HS-27A (cell line): ENCODE measurements around the gene TTF2.
A peak's percentile ranks its signal among the peaks of the same experiment; 100 is the strongest.

ENCODE experiments used
- DNase-seq: peaks from one replicate; pipeline ENCODE4 v3.0.0-alpha.2; 2012; ENCODE audit warnings: low read depth, missing footprints

Gene TTF2

DNA sequence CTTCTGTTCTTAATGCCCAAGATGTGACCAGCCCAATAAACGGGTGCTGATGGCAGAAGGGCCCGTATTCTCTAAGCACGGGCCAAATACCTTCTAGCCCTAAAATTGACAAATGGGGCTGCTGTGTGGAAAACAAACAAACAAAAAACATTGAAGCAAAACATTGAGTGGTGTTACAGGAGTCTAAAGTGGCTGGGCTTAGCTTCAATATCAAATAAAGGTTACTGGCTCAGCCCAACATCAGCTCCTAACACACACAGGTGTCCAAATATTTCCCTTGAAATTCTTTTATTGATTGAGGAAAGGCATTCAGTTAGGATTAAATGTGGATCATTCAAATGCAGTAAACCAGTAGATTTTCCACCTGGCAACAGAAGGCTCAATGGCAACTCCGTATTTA lies 13.3 kb upstream of the TTF2 start:
- no peak for DNase-seq

DNA sequence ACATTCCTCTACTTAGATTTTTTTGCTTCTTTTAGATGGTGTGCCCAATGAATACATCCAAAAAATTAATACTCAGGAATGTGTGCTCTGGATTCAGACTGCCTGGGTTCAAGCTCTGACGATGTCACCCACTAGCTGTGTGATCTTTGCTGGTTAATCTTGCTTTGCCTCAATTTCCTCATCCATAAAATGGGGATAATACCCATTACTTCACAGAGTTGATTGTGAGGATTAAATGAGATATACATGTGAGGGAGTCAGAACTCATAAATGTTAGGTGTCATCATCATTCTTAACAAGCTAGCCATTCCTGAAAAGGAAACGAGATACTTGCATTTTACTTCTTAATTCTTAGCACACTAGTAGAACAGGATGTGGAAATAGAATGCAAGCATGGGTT lies 12.9 kb upstream of the TTF2 start:
- DNase-seq, result no peak

DNA sequence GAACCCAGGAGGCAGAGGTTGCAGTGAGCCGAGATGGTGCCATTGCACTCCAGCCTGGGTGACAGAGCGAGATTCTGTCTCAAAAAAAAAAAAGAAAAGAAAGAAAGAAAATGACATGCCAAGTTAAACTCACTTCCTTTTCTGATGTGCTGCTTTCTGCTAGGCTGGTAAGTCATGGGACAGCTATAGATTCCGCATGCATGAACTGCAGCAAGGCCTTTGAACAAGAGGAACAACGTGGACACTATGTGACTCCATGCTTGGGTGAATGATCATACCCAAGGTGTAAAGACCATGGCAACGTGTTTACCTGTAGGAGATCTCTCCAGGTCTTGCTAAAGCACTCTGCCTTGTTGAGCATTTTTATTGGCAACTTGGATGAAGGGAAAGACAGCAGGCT lies 10.3 kb upstream of the TTF2 start:
- no peak for DNase-seq

DNA sequence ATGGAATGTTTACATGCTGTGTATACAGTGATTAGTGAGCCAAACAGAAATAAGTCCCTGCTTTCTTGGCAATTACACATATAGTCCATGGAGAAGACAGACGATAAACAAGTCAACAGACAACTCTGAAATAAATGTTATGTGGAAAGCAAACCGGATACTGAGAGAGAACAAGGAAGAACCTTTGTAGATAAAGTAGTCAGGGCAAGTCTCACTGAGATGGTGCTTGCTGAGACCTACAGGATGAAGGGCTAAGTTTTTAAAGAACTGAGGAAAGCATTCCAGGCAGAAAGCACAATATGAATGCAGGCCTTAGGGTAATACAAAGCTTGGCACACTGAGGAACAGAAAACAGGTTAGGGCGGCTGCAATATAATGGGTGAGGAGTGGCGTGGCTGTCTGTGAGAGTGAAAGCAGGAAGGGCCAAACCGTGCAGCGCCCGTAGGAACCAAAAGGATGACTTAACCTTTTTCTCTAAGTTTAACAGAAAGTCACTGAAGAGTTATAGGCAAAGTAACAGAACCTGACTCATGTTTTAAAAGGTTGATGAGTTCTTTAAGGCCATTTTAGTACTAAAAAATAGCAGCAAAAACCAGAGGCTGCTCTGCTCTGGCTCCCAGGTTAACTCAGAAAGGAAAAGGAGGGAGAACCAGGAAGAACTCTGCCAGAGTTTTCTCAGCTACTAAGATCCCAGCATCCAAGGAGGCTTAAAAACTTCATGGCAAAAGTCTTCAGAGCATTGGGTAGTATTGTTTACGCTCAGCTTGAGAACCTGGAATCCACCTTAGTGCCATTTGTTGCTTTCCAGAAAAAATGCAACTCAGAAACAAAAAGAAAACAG lies 8.7 kb upstream of the TTF2 start:
- no peak for DNase-seq

DNA sequence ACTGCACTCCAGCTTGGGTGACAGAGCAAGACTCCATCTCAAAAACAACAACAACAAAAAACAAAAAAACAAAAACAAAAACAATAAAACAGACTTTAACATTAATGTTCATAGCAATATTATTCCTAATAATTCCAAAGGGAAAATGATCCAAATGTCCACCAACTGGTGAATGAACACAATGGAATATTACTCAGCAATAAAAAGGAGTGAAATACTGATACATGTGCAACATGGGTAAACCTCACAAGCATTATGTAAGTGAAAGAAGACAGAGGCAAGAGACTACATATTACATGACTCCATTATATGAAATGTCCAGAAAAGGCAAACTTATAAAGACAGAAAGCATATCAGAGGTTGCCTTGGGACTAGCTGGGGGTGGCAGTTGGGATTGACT lies 6.1 kb upstream of the TTF2 start:
- no peak for DNase-seq

DNA sequence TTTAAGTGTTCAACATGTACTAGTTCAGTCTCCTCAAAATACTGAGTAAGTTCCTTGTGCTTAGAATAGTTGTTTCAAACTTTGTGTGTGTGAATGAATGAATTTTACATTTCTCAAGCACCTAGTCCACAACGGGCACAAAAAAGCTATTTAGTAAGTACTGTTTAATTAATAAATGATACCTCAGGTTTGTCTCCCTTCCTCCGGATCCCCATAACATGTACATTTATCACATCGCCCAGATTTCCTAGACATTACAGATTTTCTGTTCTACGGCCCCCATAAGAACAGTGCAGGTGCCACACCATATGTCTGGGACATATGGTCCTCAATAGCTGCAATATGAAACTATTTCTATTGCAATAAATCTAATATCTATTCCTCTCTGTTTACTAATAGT lies 1.3 kb upstream of the TTF2 start:
- no peak for DNase-seq

DNA sequence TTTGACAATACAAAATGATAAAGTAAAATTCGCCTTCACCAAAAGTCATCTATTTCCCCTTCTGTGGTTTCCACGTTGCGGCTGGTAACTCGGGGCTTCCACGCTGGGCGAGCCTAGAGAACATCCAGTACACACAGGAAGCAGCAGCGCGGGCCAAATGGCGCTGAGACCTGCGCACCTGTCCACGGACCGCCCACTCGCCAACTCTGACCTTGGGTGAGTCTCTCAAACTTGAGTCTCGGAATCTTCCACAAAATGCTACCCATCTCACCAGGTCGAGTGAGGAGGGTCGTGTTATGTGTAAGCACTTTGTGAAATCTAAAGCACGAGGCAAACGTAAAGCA lies 820 bp upstream of the TTF2 start:
- no peak for DNase-seq

DNA sequence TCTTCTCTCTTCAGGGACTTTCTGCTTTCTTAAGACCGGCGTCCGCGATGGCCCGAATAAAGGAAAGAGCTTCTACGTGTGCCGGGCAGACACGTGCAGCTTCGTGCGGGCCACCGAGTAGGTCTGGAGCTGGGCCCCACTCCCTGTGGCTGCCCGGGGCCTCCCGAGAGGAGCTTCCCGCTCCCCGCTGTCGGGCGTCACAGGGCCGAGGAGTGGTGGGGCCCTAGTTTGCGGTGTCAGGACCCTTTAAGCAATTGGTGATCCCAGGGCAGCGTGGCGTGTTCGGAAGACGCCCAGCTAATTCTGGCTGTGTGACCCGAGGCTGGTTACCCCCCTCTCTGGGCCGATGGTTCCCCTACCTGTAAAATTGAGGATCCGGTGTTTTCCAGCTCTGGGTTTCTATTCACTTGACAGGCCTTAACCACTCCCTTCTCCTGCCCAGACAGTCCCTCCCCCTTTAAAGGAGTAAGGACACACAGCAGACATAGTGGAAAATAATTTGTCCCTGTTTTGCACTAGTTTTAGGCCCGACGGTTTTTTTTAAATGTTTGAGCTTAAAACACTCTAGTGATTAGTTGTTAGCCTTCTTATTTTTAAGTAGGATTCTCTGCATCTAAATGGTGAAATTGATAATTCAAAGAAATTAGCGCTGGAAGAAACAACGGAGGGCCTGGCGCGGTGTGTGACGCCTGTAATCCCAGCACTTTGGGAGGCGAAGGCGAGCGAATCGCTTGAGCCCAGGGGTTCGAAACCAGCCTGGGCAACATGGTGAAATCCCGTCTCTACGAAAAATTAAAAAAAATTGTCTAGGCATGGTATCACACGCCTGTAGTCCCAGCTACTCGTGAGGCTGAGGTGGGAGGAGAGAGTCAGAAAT lies 553 bp downstream of the TTF2 start:
- DNase-seq, result no peak

DNA sequence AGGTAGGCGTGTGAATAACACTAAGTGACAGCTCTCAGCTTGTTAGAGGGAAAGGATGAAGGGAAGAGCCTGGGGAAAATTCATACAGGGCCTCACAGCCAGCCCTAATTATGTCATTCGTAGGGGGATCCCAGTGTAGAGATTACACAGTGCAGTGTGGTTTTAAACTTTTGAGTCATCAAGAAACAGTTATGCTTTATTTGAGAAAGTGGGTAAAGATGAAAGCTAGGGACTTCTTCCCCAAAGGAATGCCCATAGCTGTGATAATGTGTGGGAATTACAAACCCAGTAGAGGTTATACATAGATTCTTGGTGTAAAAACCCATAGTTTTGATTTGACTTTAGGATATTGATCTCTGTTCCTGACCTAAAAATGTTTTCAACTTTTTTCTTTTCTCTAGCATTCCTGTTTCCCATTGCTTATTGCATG lies 1.9 kb downstream of the TTF2 start:
- DNase-seq, result no peak

DNA sequence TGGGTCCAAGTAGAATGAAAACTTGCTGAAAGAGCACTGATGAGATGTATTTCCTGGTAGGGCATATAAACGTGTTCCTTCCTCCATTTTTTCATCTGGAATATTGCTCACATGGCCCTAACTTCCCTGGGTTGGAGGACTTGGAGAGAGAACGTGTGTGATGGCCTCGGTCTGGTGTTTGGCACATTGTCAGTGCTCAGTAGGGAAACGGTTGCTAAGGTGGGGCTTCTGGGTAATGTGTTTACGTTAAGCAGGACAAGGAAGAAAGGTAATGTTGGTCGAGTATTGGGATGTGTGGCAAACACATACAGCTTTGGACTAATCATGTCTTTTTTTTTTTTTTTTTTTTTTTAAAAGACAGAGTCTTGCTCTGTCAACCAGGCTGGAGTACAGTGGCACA lies 6.2 kb downstream of the TTF2 start:
- no peak for DNase-seq

DNA sequence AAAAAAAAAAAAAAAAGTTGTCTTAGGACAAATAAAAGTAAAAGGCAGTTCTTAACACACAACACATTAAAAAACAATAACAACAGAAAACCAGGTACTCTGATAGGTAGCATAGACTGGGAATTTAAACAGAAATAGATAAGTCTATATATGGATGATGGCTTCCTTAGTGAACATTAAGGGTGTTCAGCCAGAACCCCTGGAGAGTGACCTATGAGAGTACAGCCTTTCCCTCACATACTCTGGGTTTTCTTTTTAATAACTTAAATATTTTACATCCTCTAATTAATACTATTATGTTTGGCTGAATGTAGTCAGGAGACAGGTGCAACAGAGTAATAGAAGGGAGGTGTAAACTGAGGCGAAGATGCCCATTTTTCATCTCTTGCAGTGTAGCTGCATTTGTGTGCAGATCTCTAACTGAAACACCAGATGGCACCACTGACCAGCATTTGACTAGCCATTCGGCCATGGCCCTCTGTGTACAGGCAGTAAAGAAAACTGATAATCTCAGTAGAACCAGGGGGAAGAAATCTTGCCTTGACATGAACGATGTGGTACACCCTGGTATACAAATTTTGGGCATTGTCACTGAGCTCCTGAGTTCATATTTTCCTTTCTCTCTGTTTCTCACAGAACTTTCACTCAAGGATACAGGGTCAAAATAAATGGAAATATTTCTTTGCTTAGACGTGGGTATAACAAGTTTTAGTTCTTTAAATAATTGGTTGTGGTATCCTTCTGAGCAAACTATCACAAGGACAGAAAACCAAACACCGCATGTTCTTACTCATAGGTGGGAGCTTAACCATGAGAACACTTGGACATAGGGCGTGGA lies 7.6 kb downstream of the TTF2 start:
- DNase-seq, result no peak

DNA sequence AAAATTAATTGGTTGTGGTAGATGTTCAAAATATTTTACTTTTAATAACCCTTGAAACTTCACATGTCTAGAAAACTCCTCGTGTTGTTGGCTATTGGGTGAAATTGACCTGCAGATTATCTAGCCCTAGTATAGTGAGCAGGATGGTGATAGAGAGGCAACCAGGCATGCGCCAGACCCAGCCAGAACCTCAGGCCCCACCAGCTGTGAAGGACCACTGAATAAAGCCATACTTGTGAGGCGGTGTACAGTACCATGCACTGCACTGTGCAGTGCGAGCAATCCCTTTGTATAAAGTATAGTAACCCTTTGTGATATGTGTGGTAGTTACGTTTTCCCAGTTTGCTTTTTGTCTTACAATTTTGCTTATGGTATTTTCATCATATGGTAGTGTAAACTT lies 8.5 kb downstream of the TTF2 start:
- DNase-seq, result no peak

DNA sequence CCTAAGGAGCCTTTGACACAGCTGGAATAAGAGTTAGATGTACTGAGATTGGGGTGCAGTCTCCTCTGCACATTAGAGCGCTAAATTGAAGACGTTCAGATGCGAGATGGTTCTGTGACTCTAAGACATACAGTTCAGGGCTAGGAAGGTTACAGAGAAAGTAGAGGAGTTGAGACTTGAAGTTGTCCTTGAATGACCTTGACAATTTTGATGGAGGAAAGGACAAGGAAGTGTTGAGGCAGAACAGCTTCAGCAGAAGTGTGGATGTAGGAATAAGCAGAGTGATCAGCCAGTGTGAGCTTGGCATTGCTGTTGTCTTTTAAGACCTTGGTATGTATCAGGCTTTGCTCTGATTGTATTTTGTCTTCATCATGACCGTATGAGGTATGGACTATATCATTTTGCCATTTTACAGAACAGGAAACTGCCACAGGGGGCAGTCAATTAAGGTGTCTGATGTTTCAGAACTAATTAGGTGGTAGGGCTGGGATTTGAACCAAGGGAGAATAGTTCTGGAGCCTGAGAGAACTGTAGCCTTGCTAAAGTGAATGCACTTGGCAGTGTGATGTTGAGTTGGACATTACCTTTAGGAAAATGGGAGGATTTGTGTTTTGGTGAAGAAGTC lies 9.2 kb downstream of the TTF2 start:
- no peak for DNase-seq

DNA sequence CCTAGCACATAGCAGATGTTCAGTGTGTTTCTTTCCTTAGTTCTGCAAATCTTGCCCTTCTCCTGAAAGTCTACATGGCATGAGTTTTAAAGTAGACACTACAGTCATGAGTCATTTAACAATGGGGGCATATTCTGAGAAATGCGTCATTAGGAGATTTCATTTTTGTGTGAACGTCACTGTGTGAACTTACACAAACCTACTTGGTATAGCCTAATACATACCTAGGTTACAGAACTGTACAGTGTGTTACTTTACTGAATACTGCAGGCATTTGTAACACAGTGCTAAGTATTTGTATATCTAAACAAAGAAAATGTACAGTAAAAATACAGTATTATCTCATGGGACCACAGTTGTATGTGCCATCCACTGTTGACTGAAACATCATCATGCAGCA lies 10.0 kb downstream of the TTF2 start:
- no peak for DNase-seq

DNA sequence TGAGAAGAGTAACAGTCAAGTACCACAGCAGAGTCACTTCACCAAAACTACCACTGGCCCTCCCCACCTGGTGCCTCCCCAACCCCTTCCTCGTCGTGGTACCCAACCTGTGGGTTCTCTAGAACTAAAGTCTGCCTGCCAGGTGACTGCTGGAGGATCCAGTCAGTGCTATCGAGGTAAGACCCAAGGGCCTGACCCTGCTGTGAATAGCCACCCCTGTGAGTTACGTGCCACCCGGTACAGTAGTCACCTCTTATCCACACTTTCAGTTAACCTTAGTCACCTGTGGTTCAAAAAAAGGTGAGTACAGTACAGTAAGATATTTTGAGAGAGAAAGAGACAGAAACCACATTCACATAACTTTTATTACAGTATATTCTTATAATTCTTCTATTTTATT lies 16.5 kb downstream of the TTF2 start:
- no peak for DNase-seq

DNA sequence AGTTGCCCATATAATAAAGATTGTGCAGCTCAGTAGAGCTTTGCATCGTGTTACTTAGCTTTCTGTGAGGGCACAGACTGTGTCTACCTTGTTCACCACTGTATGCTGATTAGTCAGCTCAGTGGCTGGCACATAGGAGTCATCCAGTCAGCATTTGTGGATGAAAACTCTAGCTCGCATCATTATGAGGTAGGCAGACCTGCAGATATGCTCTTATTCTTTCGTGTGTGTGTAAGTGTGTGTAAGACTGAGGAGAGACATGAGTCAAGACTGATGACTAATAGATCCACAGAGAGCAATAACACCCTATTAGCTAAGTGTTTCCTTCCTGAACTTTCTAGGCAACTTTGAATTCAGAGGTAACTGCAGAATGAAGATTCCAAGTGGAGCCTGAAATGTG lies 17.1 kb downstream of the TTF2 start:
- no peak for DNase-seq

DNA sequence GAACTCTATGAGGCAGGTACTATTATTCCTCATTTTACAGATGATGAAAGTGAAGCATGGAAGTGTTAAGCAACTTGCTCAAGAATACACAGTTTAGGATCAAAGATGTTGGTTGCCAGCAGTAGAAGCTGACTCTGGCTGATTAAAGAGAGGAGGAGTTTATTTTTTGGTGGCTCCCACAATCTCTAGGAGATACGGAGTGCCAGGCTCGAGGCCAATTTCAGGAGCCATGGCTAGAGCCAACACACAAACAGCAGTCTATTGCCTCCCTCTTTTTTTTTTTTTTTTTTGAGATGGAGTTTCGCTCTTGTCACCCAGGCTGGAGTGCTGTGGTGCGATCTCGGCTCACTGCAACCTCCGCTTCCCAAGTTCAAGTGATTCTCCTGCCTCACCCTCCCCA lies 19.6 kb downstream of the TTF2 start:
- no peak for DNase-seq

DNA sequence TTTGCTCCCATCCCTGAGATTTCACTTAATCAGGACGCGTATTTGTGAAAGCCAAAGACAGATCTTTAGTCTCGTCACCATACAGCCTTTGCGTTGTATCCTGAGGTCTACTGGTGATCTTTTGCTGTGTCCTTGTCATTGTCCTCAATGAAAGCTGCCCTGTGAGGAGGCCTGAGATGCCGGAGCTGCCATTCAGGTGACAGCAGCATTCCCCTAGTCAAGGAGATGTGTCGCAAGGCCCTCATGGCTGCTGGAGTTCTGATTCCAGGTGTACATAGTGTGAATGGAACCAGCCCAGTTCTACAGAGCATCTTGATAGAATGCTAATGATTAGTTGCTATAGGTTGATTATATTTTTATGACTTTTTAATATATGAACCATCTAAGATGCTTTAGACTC lies 24.1 kb downstream of the TTF2 start:
- DNase-seq, result no peak

DNA sequence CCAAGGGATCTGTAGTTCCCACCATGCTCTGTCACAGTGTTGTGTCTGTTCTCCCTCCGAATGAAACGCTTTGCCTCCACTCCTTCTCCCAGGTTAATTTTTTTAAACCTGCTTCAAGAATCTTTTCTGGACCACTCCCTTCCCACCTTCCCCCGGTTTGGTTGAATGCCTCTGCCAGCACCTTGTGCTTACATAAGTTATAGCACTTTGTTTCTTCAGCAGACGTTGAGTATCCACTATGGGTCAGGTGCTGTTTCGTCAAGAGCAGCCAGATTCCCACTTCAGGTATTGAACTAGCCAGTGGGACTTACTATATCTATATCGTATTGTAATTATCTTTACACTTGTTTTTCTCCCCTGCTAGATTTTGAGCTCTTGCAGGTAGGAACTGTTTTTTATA lies 27.6 kb downstream of the TTF2 start:
- no peak for DNase-seq

DNA sequence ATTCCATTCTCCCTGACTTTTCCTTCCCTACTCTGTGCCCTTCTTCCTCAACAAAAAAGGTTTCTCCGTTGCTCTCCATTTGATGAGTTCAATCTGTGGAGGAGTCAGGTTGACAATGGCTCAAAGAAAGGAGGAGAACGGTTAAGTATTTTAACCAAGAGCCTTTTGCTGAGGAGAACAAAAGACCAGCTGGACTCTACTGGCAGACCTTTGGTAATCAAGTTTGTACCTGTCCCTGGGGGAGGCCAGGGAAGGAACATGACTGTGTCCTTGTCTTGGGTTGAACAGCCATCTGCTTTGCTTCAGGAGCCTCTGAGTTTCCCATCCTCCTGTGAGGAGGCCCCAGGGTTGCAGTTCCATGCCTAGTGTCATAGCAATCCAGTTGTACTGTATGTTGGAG lies 29.9 kb downstream of the TTF2 start:
- no peak for DNase-seq

DNA sequence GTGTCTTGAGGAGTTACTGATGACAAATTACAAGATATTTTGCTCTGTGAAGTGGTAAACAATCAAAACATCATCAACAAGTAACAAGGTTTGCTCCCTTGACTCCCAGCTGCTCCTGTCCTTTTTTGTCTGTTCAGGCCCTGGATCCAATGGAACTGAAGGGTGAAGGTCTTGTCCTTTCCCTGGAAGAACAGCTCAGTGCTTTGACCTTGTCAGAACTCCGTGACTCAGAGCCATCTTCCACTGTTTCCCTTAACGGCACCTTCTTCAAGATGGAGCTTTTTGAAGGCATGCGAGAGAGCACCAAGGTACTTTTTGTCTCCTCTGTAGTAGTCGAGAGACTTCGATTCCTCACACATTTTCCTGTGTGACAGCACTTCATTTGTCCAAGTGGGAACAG lies 32.5 kb downstream of the TTF2 start:
- DNase-seq, result no peak

DNA sequence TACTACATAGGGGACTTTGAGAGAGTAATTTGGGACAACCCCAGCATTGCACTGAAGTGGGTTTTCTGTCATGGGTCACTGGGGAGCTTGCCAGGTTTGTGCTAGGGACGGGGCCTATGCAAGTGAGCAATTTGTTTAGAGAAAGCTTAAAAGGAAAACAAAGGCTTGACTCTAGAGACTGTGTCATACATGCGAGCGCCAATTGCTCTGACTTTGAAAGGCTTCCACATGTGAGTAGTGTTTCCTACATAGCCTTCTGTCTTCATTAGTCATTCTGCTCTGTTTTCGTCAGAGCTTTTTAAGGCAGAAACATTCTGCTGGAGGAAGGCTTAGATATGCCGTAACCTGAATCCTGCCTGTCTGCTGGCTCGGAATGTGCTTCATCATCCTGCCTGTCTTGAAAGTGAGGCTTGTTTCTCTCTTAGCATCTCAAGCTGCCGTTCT lies 33.0 kb downstream of the TTF2 start:
- DNase-seq, result peak; percentile 86
